Panc1 (cell line): ENCODE results near the gene GDF10.

Source experiments
- POLR2AphosphoS5 ChIP-seq: IDR thresholded peaks from 2 replicates; pipeline ENCODE4 v1.6.1; 2012; ENCODE audit warnings: mild to moderate bottlenecking, low read depth, low read length, moderate library complexity
- SIN3A ChIP-seq: IDR thresholded peaks from 2 replicates; pipeline ENCODE4 v1.6.1; 2012; ENCODE audit warnings: low read depth, mild to moderate bottlenecking, low read length, moderate library complexity, borderline replicate concordance; ENCODE audit not compliant: insufficient read depth
- TF ChIP-seq, protein P1 (sequence below): fragments of 450-650 bp; IDR thresholded peaks from 2 replicates; pipeline ENCODE4 v1.5.1; 2017; ENCODE audit warnings: mild to moderate bottlenecking
- TF ChIP-seq, protein P2 (sequence below), 2 experiments: IDR thresholded peaks; 2 replicates each; pipeline ENCODE4 v1.6.1; 2011 to 2012; ENCODE audit warnings: low read depth in 2 of 2, control low read depth in 1 of 2, low read length in 1 of 2, mild to moderate bottlenecking in 1 of 2, moderate library complexity in 1 of 2; ENCODE audit not compliant: insufficient read depth in 1 of 2

DNA sequence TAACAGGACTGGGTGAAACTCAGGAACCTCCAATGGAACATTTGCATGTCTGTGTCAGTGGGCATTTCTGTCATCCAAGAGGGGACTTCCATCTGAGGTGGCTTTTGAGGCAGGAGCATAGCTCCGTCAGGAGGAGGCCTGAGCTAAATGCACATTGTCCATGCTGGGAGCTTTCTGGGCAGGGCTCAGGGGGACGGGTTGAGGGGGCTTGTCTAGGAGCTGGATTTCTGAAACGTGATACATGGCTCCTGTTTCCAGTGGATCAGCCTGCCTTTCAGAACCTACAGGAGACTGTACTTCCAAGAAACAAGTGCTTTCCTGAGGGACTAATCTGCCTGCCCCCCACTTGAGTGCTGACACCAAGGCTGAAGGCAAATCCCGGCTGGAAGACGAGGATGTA, 40.5 kb upstream of the GDF10 start:
- TF ChIP-seq, protein P1, sequence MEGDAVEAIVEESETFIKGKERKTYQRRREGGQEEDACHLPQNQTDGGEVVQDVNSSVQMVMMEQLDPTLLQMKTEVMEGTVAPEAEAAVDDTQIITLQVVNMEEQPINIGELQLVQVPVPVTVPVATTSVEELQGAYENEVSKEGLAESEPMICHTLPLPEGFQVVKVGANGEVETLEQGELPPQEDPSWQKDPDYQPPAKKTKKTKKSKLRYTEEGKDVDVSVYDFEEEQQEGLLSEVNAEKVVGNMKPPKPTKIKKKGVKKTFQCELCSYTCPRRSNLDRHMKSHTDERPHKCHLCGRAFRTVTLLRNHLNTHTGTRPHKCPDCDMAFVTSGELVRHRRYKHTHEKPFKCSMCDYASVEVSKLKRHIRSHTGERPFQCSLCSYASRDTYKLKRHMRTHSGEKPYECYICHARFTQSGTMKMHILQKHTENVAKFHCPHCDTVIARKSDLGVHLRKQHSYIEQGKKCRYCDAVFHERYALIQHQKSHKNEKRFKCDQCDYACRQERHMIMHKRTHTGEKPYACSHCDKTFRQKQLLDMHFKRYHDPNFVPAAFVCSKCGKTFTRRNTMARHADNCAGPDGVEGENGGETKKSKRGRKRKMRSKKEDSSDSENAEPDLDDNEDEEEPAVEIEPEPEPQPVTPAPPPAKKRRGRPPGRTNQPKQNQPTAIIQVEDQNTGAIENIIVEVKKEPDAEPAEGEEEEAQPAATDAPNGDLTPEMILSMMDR = no peak
- TF ChIP-seq POLR2AphosphoS5 (no peak), SIN3A (no peak)
- TF ChIP-seq, protein P2, sequence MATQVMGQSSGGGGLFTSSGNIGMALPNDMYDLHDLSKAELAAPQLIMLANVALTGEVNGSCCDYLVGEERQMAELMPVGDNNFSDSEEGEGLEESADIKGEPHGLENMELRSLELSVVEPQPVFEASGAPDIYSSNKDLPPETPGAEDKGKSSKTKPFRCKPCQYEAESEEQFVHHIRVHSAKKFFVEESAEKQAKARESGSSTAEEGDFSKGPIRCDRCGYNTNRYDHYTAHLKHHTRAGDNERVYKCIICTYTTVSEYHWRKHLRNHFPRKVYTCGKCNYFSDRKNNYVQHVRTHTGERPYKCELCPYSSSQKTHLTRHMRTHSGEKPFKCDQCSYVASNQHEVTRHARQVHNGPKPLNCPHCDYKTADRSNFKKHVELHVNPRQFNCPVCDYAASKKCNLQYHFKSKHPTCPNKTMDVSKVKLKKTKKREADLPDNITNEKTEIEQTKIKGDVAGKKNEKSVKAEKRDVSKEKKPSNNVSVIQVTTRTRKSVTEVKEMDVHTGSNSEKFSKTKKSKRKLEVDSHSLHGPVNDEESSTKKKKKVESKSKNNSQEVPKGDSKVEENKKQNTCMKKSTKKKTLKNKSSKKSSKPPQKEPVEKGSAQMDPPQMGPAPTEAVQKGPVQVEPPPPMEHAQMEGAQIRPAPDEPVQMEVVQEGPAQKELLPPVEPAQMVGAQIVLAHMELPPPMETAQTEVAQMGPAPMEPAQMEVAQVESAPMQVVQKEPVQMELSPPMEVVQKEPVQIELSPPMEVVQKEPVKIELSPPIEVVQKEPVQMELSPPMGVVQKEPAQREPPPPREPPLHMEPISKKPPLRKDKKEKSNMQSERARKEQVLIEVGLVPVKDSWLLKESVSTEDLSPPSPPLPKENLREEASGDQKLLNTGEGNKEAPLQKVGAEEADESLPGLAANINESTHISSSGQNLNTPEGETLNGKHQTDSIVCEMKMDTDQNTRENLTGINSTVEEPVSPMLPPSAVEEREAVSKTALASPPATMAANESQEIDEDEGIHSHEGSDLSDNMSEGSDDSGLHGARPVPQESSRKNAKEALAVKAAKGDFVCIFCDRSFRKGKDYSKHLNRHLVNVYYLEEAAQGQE (IDR thresholded peaks at IDR 0.05; ENCODE audit: insufficient read depth in 1 of 2, low read depth in 2 of 2, low read length in 1 of 2) = no peak
